NCI-H1930 (cell line): ENCODE results near the gene ADPRHL1.
"Not testable (repeated sequence)": the region's sequence is repeated elsewhere in the genome, so short reads cannot be mapped to it uniquely, and the experiment has no call there.

Source experiments
- DNase-seq, 2 experiments: peaks; one replicate each; lab custom pipeline; 2025; lab: John Stamatoyannopoulos, UW

The ADPRHL1 gene

GRCh38 chr13:113369189-113369588, 84.1 kb downstream of the ADPRHL1 start:
- DNase-seq, result no peak

- DNase-seq, result not testable (repeated sequence)
Measured at GRCh38 chr13:113368353-113368752, 84.9 kb downstream of the ADPRHL1 start.

GRCh38 chr13:113367771-113368170, 85.5 kb downstream of the ADPRHL1 start:
- no peak for DNase-seq

GRCh38 chr13:113367020-113367560, 86.2 kb downstream of the ADPRHL1 start:
- no peak for DNase-seq

- DNase-seq, result no peak
Measured at GRCh38 chr13:113365971-113366588, 87.2 kb downstream of the ADPRHL1 start.

GRCh38 chr13:113365583-113365970, 87.7 kb downstream of the ADPRHL1 start:
- no peak for DNase-seq

GRCh38 chr13:113364901-113365582, 88.2 kb downstream of the ADPRHL1 start:
- no peak for DNase-seq

- DNase-seq, result peak in 1 of 2 experiments; percentile 66
Measured at GRCh38 chr13:113364311-113364889, 88.9 kb downstream of the ADPRHL1 start.

- no peak for DNase-seq
Measured at GRCh38 chr13:113361406-113361805, 91.9 kb downstream of the ADPRHL1 start.

GRCh38 chr13:113360446-113360845, 92.8 kb downstream of the ADPRHL1 start:
- DNase-seq, result no peak

GRCh38 chr13:113359571-113359970, 93.7 kb downstream of the ADPRHL1 start:
- DNase-seq, result no peak

GRCh38 chr13:113358653-113359190, 94.6 kb downstream of the ADPRHL1 start:
- no peak for DNase-seq

- no peak for DNase-seq
Measured at GRCh38 chr13:113357529-113357928, 95.8 kb downstream of the ADPRHL1 start.

- no peak for DNase-seq
Measured at GRCh38 chr13:113356596-113356995, 96.7 kb downstream of the ADPRHL1 start.

- DNase-seq, result no peak
Measured at GRCh38 chr13:113355621-113356020, 97.7 kb downstream of the ADPRHL1 start.

- no peak for DNase-seq
Measured at GRCh38 chr13:113354831-113355610, 98.3 kb downstream of the ADPRHL1 start.

GRCh38 chr13:113353254-113353653, 100.0 kb downstream of the ADPRHL1 start:
- DNase-seq, result no peak

- DNase-seq, result no peak
Measured at GRCh38 chr13:113351514-113352026, 101.7 kb downstream of the ADPRHL1 start.

GRCh38 chr13:113350938-113351335, 102.4 kb downstream of the ADPRHL1 start:
- DNase-seq, result no peak

GRCh38 chr13:113350065-113350937, 103.0 kb downstream of the ADPRHL1 start:
- DNase-seq, result no peak
